Uterus (tissue), 2 donors: ENCODE measurements around the gene NDUFS1.

ENCODE experiments used
- POLR2A ChIP-seq, 2 donors: fragments of 450-650 bp; IDR thresholded peaks; one replicate each; pipeline ENCODE4 v1.6.1; 2016; ENCODE audit warnings: antibody characterized with exemption in 2 of 2, mild to moderate bottlenecking in 1 of 2, moderate library complexity in 1 of 2
- TF ChIP-seq, protein P1 (sequence below), 4 experiments: fragments of 200-600 bp in 2 of 4; fragments of 450-650 bp in 2 of 4; sonication (generic) in 2 of 4; IDR thresholded peaks; one replicate each; pipeline ENCODE4 v1.5.1; 2016 to 2019; ENCODE audit warnings: antibody characterized with exemption in 4 of 4, mild to moderate bottlenecking in 2 of 4, moderate library complexity in 1 of 4

DNA sequence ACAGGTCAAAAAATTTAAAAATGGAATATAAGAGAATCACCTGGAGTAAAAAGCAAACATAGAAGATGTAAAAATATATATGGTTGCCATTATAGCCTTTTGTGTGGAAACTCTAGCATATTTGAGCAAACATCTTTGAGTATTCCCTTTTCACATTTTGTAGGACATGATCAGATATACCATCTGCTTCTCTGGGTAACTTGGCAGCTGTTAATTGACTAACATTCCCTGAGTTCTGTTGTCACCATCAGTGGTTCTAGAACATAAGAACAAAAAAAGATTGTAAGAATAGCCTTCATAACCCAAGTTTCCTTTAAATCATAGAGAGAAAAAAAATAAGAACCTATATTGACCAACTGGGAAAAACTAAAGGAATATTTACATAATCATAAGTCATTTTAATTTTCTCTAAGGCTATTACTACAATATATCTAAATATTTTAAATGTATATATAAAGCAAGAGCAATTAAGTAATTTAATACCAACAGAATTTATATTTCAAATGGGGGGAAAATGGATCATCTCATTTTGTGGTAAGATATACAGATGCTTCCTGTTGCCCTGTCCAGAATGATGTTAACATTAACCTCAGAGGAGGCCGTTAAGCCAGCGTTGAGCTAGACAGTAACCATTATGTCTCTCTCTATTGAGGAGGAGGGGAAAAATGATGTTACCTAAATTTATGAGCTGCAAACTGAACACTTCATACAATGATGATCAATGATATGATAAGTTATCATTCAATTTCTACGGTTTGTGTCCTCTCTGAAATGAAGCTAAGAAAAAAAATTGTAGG lies 63.5 kb downstream of the NDUFS1 start:
- TF ChIP-seq, protein P1, sequence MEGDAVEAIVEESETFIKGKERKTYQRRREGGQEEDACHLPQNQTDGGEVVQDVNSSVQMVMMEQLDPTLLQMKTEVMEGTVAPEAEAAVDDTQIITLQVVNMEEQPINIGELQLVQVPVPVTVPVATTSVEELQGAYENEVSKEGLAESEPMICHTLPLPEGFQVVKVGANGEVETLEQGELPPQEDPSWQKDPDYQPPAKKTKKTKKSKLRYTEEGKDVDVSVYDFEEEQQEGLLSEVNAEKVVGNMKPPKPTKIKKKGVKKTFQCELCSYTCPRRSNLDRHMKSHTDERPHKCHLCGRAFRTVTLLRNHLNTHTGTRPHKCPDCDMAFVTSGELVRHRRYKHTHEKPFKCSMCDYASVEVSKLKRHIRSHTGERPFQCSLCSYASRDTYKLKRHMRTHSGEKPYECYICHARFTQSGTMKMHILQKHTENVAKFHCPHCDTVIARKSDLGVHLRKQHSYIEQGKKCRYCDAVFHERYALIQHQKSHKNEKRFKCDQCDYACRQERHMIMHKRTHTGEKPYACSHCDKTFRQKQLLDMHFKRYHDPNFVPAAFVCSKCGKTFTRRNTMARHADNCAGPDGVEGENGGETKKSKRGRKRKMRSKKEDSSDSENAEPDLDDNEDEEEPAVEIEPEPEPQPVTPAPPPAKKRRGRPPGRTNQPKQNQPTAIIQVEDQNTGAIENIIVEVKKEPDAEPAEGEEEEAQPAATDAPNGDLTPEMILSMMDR (IDR thresholded peaks at IDR 0.05): no peak
- no peak for TF ChIP-seq POLR2A (IDR thresholded peaks at IDR 0.05)
